Measurements from ENCODE around the gene SGCG.

Gene SGCG

GRCh38 chr13:23161481-23161825 is 19.3 kb upstream of the SGCG start:
- in situ Hi-C loops (cut with MboI; ENCODE audit: low pct_unique_long_range_greater_than_20kb, low sequenced_read_pairs, unreplicated experiment): no loop called here
- no peak for TF ChIP-seq CTCF (IDR thresholded peaks at IDR 0.05; ENCODE audit: extremely low read depth, insufficient read depth, missing control alignments)

GRCh38 chr13:23175920-23176319 is 4.9 kb upstream of the SGCG start:
- in situ Hi-C loops (cut with MboI; ENCODE audit: low pct_unique_long_range_greater_than_20kb, low sequenced_read_pairs, unreplicated experiment): no loop called here
- no peak for TF ChIP-seq CTCF (IDR thresholded peaks at IDR 0.05; ENCODE audit: extremely low read depth, insufficient read depth, missing control alignments)
- DNase-seq (ENCODE audit: low spot score): no peak

More at GRCh38 chr13:23161481-23161825, 19.3 kb upstream of the SGCG start:
- no peak for DNase-seq (ENCODE audit: low spot score)

DNA sequence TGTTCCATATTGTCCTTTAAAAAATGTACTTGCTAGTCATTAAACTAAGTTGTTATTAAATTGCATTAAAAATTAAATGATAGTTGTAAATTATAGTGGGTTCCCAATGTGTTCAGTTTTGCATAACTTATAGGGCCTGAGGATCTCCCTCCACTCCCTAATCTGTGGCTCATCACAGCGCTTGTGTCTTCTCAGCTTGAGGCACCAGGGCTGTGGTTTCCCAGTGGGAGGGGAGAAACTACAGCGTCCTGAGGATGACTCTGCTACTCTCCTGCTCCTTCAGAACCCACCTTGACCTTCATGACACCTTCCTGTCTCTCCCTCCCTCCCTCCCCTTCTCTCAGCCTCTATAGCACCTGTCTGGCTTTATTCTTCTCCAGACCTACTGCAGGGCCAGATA is 1.4 kb downstream of the SGCG start:
- no peak for TF ChIP-seq CTCF (IDR thresholded peaks at IDR 0.05; ENCODE audit: extremely low read depth, insufficient read depth, missing control alignments)
- in situ Hi-C loops (cut with MboI; ENCODE audit: low pct_unique_long_range_greater_than_20kb, low sequenced_read_pairs, unreplicated experiment): no loop called here
- DNase-seq (ENCODE audit: low spot score): no peak

DNA sequence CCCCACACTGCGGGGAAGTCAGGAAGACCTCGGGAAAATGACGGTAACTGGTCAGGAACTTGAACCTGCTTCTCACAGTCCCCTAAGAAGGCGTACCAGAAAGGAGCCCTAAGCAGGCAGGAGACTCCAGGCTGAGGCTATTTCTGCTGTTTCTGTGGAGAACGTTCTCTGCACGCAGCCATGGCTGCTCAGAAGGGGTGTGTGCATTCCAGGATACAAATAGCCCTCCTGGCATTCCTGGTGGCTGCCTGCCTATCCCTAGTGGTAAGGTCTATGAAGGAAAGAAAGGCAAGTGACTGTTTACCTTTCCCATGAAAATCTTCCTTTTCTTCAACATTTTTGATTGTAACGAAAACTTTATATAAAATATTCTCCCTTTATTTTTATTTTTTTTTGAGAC is 2.5 kb downstream of the SGCG start:
- no peak for TF ChIP-seq CTCF (IDR thresholded peaks at IDR 0.05; ENCODE audit: extremely low read depth, insufficient read depth, missing control alignments)
- no peak for DNase-seq (ENCODE audit: low spot score)
- in situ Hi-C loops (cut with MboI; ENCODE audit: low pct_unique_long_range_greater_than_20kb, low sequenced_read_pairs, unreplicated experiment): no loop called here

DNA sequence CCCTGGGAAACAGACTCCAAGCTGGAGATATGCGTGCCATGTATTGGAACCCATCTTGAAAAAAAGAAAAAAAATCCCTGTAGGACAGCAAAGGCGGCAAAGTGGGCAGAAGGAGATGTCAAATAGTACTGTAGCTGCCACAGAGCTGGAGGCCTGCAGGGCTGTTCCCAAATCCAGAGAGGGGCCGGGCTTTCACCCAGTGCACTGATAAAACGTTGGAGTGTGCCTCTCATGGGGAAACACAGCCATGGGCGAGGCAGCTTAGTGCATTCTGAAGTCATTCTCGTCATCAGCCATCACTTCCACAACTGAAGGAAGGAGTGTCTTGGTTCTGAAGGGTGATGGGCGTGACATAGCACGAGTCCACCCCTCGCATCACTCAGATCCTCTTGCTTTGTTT is 4.8 kb downstream of the SGCG start:
- in situ Hi-C loops (cut with MboI; ENCODE audit: low pct_unique_long_range_greater_than_20kb, low sequenced_read_pairs, unreplicated experiment): no loop called here
- no peak for TF ChIP-seq CTCF (IDR thresholded peaks at IDR 0.05; ENCODE audit: extremely low read depth, insufficient read depth, missing control alignments)
- no peak for DNase-seq (ENCODE audit: low spot score)

GRCh38 chr13:23201870-23202269 is 21.1 kb downstream of the SGCG start:
- in situ Hi-C loops (cut with MboI; ENCODE audit: low pct_unique_long_range_greater_than_20kb, low sequenced_read_pairs, unreplicated experiment): no loop called here
- no peak for TF ChIP-seq CTCF (IDR thresholded peaks at IDR 0.05; ENCODE audit: extremely low read depth, insufficient read depth, missing control alignments)
- DNase-seq (ENCODE audit: low spot score): no peak

DNA sequence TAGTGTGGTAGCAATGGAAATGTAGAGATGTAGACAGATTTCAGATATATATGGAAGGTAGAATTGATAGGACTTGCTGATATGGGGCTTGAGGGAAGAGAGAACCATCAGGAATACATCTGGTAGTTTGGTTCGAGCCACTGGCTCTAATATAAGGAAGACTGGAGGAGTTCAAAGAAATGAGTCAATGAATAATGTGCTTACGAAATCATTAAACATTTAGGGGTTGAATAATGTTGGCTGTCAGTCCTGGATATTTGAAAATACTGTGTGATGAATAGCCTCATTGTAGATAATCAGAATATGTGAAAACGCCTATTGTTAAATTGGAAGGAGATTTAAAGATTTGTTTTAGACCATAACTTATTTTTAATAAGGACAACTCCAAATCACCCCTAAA is 21.6 kb downstream of the SGCG start:
- no peak for DNase-seq (ENCODE audit: low spot score)
- TF ChIP-seq CTCF (IDR thresholded peaks at IDR 0.05; ENCODE audit: extremely low read depth, insufficient read depth, missing control alignments): no peak
- in situ Hi-C loops (cut with MboI; ENCODE audit: low pct_unique_long_range_greater_than_20kb, low sequenced_read_pairs, unreplicated experiment): no loop called here
